ENCODE data around the gene PTPN22. TPM values are rescaled to one million over a fixed set of nuclear protein-coding genes. Genes with fewer than 3 reads are reported as not detected.
"Not testable (repeated sequence)": the region's sequence is repeated elsewhere in the genome, so short reads cannot be mapped to it uniquely, and the experiment has no call there.

PTPN22 gene
- total RNA-seq, 5 donors from 2014 or later (not counting 1 experiment from before 2014, with no cell fraction given) = 25.6 to 45.9 (median 26.6) TPM

DNA sequence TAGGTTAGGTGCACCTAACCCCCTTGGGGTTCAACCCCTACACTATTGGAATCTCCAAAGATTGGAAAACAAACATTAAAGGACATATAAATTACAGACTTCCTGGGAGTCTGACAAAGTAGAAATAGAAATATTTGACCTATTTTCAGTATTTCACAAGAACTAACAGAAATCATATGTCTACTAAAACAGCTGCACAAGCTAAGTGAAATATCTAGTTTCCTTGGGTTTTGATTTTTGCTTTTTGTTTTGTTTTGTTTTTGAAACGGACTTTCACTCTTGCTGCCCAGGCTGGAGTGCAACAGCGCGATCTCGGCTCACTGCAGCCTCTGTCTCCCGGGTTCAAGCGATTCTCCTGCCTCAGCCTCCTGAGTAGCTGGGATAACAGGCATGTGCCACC lies 18.8 kb downstream of the PTPN22 start:
- H3K9me3 Mint-ChIP-seq; DNase-seq; POLR2A ChIA-PET; H3K4me3 ChIP-seq (ENCODE audit: control insufficient read depth in 1 of 2, extremely low read depth in 1 of 2, low read length in 1 of 2); H3K4me3 Mint-ChIP-seq; ATAC-seq (replicated peaks in 1 of 4); H3K9me3 ChIP-seq; H3K27me3 ChIP-seq (replicated peaks in 1 of 2; ENCODE audit: control insufficient read depth in 2 of 2, extremely low read depth in 1 of 2, insufficient read depth in 2 of 2, low read length in 1 of 2); H3K27ac ChIP-seq (ENCODE audit: low read length); CTCF ChIA-PET; H3K27me3 Mint-ChIP-seq: not testable (repeated sequence)
- Mint-ChIP-seq H3K27ac (peak overlapping the region in 1 of 2 donors; percentile 58), H3K36me3 (peaks cover 45% of the 10 kb centered on the region), H3K4me1 (peaks cover 13 to 16% (median 14%) of the 10 kb centered on the region in 3 donors)
- H3K4me1 ChIP-seq (ENCODE audit: control insufficient read depth in 1 of 2, extremely low read depth in 1 of 2, insufficient read depth in 2 of 2, low read length in 2 of 2) = peaks cover 3 to 11% of the 10 kb centered on the region in 2 experiments
- 84% methylated on average over 4 of the region's 6 CpGs for WGBS (ENCODE audit: insufficient coverage)
- H3K36me3 ChIP-seq (ENCODE audit: control insufficient read depth in 2 of 2, extremely low read depth in 1 of 2, insufficient read depth in 1 of 2, low read length in 1 of 2) = peaks cover 10 to 42% of the 10 kb centered on the region in 2 donors

DNA sequence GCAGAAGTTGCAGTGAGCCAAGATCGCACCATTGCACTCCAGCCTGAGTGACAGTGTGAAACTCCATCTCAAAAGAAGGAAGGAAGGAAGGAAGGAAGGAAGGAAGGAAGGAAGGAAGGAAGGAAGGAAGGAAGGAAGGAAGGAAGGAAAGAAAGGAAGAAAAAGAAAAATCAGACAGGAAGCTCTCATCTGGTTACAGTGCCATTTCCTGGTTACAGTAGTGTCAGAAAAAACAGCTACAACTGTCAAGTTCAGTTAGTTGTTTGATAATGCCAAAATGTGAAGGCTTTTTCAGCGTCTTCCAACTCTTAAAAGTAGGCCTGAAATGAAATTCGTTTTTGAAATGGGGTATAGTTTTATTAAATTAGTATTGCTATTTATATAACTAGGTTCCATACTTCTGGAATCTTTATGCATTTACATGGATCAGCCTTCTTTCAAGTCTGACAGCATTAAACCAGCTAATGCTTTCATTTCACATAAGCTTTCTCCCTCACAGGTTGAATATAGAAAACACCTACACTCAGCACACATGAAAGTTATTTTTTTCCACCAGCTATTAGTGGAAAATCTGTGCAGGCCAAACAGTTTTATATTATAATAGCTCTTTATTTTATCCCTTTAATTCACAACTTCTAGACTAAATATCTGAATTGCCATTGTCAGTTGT lies 21.2 kb downstream of the PTPN22 start:
- H3K27me3 Mint-ChIP-seq = no peaks in the 10 kb centered on the region
- H3K9me3 Mint-ChIP-seq = peaks cover 0 to 9% (median 0%) of the 10 kb centered on the region in 3 donors
- Histone ChIP-seq H3K27ac (ENCODE audit: low read length) (peak overlapping the region; percentile 54), H3K4me1 (ENCODE audit: control insufficient read depth in 1 of 2, extremely low read depth in 1 of 2, insufficient read depth in 2 of 2, low read length in 2 of 2) (peaks cover 3 to 11% of the 10 kb centered on the region in 2 experiments), H3K36me3 (ENCODE audit: control insufficient read depth in 2 of 2, extremely low read depth in 1 of 2, insufficient read depth in 1 of 2, low read length in 1 of 2) (peaks cover 10 to 35% of the 10 kb centered on the region in 2 donors), H3K4me3 (ENCODE audit: control insufficient read depth in 1 of 2, extremely low read depth in 1 of 2, low read length in 1 of 2) (no peak overlapping the region), H3K27me3 (replicated peaks in 1 of 2; ENCODE audit: control insufficient read depth in 2 of 2, extremely low read depth in 1 of 2, insufficient read depth in 2 of 2, low read length in 1 of 2) (no peaks in the 10 kb centered on the region), H3K9me3 (no peaks in the 10 kb centered on the region)
- peak overlapping the region; percentile 73 to 77 for H3K27ac Mint-ChIP-seq
- ATAC-seq (replicated peaks in 1 of 4) (peak in 2 of 4 experiments; percentile 46 to 67), DNase-seq (peak in 1 of 35 experiments; percentile 32)
- WGBS (ENCODE audit: insufficient coverage) = no CpG with 5 or more reads among the region's 3 CpGs
- peaks cover 48% of the 10 kb centered on the region for H3K36me3 Mint-ChIP-seq
- peaks cover 13 to 16% (median 14%) of the 10 kb centered on the region in 3 donors for H3K4me1 Mint-ChIP-seq
- ChIA-PET POLR2A (interaction anchor here (0.6 to 1.5 kb wide), 6 partner anchors 12 to 80 kb away, joined by 3 to 11 read pairs (median 3); partner anchors contain the start of genes AP4B1 (in 1 of the 2) and HIPK1 (in 1 of the 2)), CTCF (interaction anchor here in 1 of 2 donors (0.8 to 1.4 kb wide), 7 partner anchors 9 to 93 kb away, joined by 3 to 5 read pairs (median 3); partner anchors contain the start of genes AP4B1 and HIPK1)
- H3K4me3 Mint-ChIP-seq = peak overlapping the region in 1 of 3 donors; percentile 30

DNA sequence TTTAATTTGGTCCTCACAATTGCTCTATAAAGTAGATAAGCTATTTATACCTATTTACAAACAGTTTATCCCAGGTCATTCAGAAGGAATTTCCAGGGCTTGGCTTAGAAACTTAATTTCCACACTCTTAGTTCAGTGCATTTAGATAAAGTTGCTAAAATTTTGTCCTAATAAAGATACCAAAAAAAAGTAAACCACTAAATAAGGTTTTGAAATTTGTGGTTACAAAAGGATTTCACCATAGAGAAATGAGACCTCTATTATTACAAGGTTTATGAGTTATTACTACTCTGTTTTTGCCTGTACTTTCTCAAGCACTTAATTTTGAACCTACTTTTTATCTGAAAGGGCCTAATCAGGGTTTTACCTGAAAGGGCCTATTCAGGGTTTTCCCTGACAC lies 22.4 kb downstream of the PTPN22 start:
- peaks cover 3 to 11% of the 10 kb centered on the region in 2 experiments for H3K4me1 ChIP-seq (ENCODE audit: control insufficient read depth in 1 of 2, extremely low read depth in 1 of 2, insufficient read depth in 2 of 2, low read length in 2 of 2)
- DNase-seq (no peak), ATAC-seq (replicated peaks in 1 of 4) (no peak)
- CTCF ChIA-PET = interaction anchor here (0.5 to 1.4 kb wide), 4 partner anchors 14 to 571 kb away, joined by 3 to 6 read pairs (median 3); no protein-coding TSS in a partner anchor
- Mint-ChIP-seq H3K4me3 (no peak overlapping the region), H3K9me3 (peaks cover 0 to 9% (median 0%) of the 10 kb centered on the region in 3 donors), H3K36me3 (peaks cover 41% of the 10 kb centered on the region), H3K4me1 (peaks cover 13 to 16% (median 14%) of the 10 kb centered on the region in 3 donors), H3K27me3 (no peaks in the 10 kb centered on the region), H3K27ac (no peak overlapping the region)
- H3K9me3 ChIP-seq = no peaks in the 10 kb centered on the region
- H3K27ac ChIP-seq (ENCODE audit: low read length) = no peak overlapping the region
- H3K36me3 ChIP-seq (ENCODE audit: control insufficient read depth in 2 of 2, extremely low read depth in 1 of 2, insufficient read depth in 1 of 2, low read length in 1 of 2) = peaks cover 7 to 29% of the 10 kb centered on the region in 2 donors
- H3K27me3 ChIP-seq (replicated peaks in 1 of 2; ENCODE audit: control insufficient read depth in 2 of 2, extremely low read depth in 1 of 2, insufficient read depth in 2 of 2, low read length in 1 of 2) = no peaks in the 10 kb centered on the region
- POLR2A ChIA-PET = interaction anchor here (0.7 to 0.9 kb wide), 3 partner anchors 13 to 109 kb away, joined by 3 read pairs; no protein-coding TSS in a partner anchor
- H3K4me3 ChIP-seq (ENCODE audit: control insufficient read depth in 1 of 2, extremely low read depth in 1 of 2, low read length in 1 of 2) = no peak overlapping the region

DNA sequence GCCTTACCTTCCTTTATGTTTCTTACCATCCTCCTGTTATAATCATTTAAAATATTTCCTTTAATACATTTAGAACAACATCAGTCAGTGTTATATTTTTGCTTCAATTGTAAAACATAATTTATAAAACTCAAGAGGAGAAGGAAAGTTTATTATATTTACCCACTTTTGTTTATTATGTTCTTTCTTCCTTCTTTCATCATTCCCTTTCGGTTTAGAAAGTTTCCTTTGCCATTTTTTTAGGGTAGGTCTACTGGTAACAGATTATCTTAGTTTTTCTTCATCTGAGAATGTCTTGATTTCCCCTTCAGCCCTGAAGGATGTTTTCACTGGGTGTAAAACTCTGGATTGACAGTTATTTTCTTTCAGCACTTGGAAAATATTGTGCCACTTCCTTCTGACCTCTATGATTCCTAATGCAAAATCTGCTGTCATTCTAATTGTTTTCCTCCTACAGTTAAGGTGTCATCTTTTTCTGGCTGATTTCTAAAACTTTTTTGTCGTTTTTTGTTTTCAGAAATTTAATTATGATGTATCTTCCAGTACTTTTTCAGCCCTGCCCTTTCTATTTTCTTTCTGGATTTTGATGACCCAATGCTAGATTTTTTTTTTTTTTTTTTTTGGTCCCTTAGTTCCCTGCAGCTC lies 25.0 kb downstream of the PTPN22 start:
- no CpG with 5 or more reads among the region's 2 CpGs for WGBS (ENCODE audit: insufficient coverage)
- peaks cover 13 to 16% (median 14%) of the 10 kb centered on the region in 3 donors for H3K4me1 Mint-ChIP-seq
- peaks cover 0 to 9% (median 0%) of the 10 kb centered on the region in 3 donors for H3K9me3 Mint-ChIP-seq
- Histone ChIP-seq H3K4me3 (ENCODE audit: control insufficient read depth in 1 of 2, extremely low read depth in 1 of 2, low read length in 1 of 2) (no peak overlapping the region), H3K4me1 (ENCODE audit: control insufficient read depth in 1 of 2, extremely low read depth in 1 of 2, insufficient read depth in 2 of 2, low read length in 2 of 2) (peaks cover 3 to 11% of the 10 kb centered on the region in 2 experiments), H3K9me3 (no peaks in the 10 kb centered on the region), H3K27me3 (replicated peaks in 1 of 2; ENCODE audit: control insufficient read depth in 2 of 2, extremely low read depth in 1 of 2, insufficient read depth in 2 of 2, low read length in 1 of 2) (no peaks in the 10 kb centered on the region), H3K36me3 (ENCODE audit: control insufficient read depth in 2 of 2, extremely low read depth in 1 of 2, insufficient read depth in 1 of 2, low read length in 1 of 2) (peaks cover 0 to 35% of the 10 kb centered on the region in 2 donors), H3K27ac (ENCODE audit: low read length) (no peak overlapping the region)
- H3K36me3 Mint-ChIP-seq = peaks cover 44% of the 10 kb centered on the region
- ChIA-PET CTCF (no interaction called here), POLR2A (interaction anchor here in 1 of 2 donors (0.6 kb wide), 1 partner anchor 71 kb away, joined by 3 read pairs; no protein-coding TSS in a partner anchor)
- H3K4me3 Mint-ChIP-seq = no peak overlapping the region
- H3K27me3 Mint-ChIP-seq = no peaks in the 10 kb centered on the region
- DNase-seq (no peak), ATAC-seq (replicated peaks in 1 of 4) (no peak)
- H3K27ac Mint-ChIP-seq = peak overlapping the region; percentile 6 to 15

DNA sequence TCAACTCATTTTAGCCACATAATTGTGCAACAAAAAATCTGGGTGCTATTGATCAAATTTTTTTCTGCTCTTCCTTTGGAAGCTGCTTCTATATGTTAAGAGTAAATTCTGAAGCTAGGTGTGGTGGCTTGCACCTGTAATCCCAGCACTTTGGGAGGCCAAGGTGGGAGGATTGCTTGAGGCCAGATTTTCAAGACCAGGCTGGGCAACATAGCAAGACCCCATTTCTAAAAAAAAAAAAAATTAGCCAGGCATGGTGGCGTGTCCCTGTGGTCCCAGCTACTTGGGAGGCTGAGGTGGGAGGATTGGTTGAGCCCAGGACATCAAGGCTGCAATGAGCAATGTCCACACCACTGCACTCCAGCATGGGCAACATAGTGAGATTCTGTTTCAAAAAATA lies 35.0 kb downstream of the PTPN22 start:
- Mint-ChIP-seq H3K36me3 (peaks cover 30% of the 10 kb centered on the region), H3K4me1 (peaks cover 5 to 7% (median 5%) of the 10 kb centered on the region in 3 donors), H3K27me3 (no peaks in the 10 kb centered on the region), H3K4me3 (no peak overlapping the region), H3K27ac (no peak overlapping the region), H3K9me3 (no peaks in the 10 kb centered on the region)
- Histone ChIP-seq H3K4me3 (ENCODE audit: control insufficient read depth in 1 of 2, extremely low read depth in 1 of 2, low read length in 1 of 2) (no peak overlapping the region), H3K27me3 (replicated peaks in 1 of 2; ENCODE audit: control insufficient read depth in 2 of 2, extremely low read depth in 1 of 2, insufficient read depth in 2 of 2, low read length in 1 of 2) (no peaks in the 10 kb centered on the region), H3K4me1 (ENCODE audit: control insufficient read depth in 1 of 2, extremely low read depth in 1 of 2, insufficient read depth in 2 of 2, low read length in 2 of 2) (no peaks in the 10 kb centered on the region), H3K36me3 (ENCODE audit: control insufficient read depth in 2 of 2, extremely low read depth in 1 of 2, insufficient read depth in 1 of 2, low read length in 1 of 2) (peaks cover 0 to 37% of the 10 kb centered on the region in 2 donors), H3K27ac (ENCODE audit: low read length) (no peak overlapping the region), H3K9me3 (no peaks in the 10 kb centered on the region)
- no CpG with 5 or more reads among the region's 1 CpG for whole genome bisulfite sequencing (ENCODE audit: insufficient coverage)
- ChIA-PET POLR2A (interaction anchor here (1.1 to 2.9 kb wide), 4 partner anchors 67 to 99 kb away, joined by 3 to 8 read pairs (median 5); partner anchors contain the start of gene AP4B1 (in 1 of the 2)), CTCF (interaction anchor here (0.7 to 5.3 kb wide), 12 partner anchors 11 to 446 kb away, joined by 3 to 41 read pairs (median 7); partner anchors contain the start of genes AP4B1 (in 1 of the 2), DCLRE1B (in 1 of the 2) and HIPK1 (in 1 of the 2))
- ATAC-seq (replicated peaks in 1 of 4) (no peak), DNase-seq (no peak)

All from T-cell (primary cell).